Endothelial cell of umbilical vein (primary cell): ENCODE measurements around the gene OMA1. TPM values are rescaled to one million over a fixed set of nuclear protein-coding genes. Genes with fewer than 3 reads are reported as not detected.

Experiments
- BruUV-seq: library from RNA; stranded (reverse); fragments of 400-500 nt; replicated peaks from 2 replicates; lab custom pipeline; 2021; lab: Mats Ljungman, UMichigan
- CTCF ChIA-PET: fragments of 300-600, 350-600 bp; sonication (Branson Sonifier 250); formaldehyde crosslinking; loops from one replicate; lab custom pipeline; 2021; ENCODE audit warnings: antibody characterized with exemption, inconsistent platforms; lab: Charles Lee
- POLR2A ChIA-PET: fragments of 300-600, 350-600 bp; sonication (Branson Sonifier 250); formaldehyde crosslinking; loops from one replicate; lab custom pipeline; 2021; ENCODE audit warnings: antibody characterized with exemption, inconsistent platforms; lab: Charles Lee
- DNase-seq: peaks from one replicate; pipeline ENCODE4 v3.0.0-alpha.2; 2011; ENCODE audit warnings: low read depth, low spot score
- FAIRE-seq: peaks from 2 replicates; lab custom pipeline; 2011; peaks lifted over from hg19 to GRCh38; lab: Jason Lieb, UNC
- H2AFZ ChIP-seq: 2 replicates; pipeline ENCODE4 v1.6.0; 2012; ENCODE audit warnings: low read depth, low read length, control low read depth, inconsistent platforms
- H3K27ac ChIP-seq: 2 replicates; pipeline ENCODE4 v1.5.1; 2011; ENCODE audit warnings: low read depth, mild to moderate bottlenecking, control low read depth, low read length, moderate library complexity; ENCODE audit not compliant: insufficient read depth
- H3K27me3 ChIP-seq, 2 experiments: 2 replicates each; pipeline versions ENCODE4 v1.6.0 to v1.6.1; 2011; ENCODE audit warnings: low read length in 2 of 2, mixed read lengths in 1 of 2; ENCODE audit not compliant: control insufficient read depth in 2 of 2, insufficient read depth in 2 of 2
- H3K36me3 ChIP-seq, 2 experiments: 2 replicates in 1 of 2; 3 replicates in 1 of 2; pipeline ENCODE4 v1.5.1; 2011; ENCODE audit warnings: low read length in 2 of 2, mild to moderate bottlenecking in 1 of 2, moderate library complexity in 1 of 2; ENCODE audit not compliant: control insufficient read depth in 2 of 2, insufficient read depth in 2 of 2; ENCODE audit errors: extremely low read depth in 1 of 2
- H3K4me1 ChIP-seq: 3 replicates; pipeline ENCODE4 v1.5.1; 2011; ENCODE audit warnings: mild to moderate bottlenecking, low read length; ENCODE audit not compliant: control insufficient read depth, insufficient read depth; ENCODE audit errors: extremely low read depth
- H3K4me2 ChIP-seq: 2 replicates; pipeline ENCODE4 v1.6.1; 2011; ENCODE audit warnings: low read length, control low read depth, mixed read lengths; ENCODE audit not compliant: insufficient read depth
- H3K4me3 ChIP-seq, 3 experiments: fragments of 200-600 bp in 1 of 3; sonication (generic), shearing (Covaris generic) in 1 of 3; replicated peaks in 1 of 3; 2 replicates each; pipeline ENCODE4 v1.5.1; 2011 to 2016; ENCODE audit warnings: control low read depth in 3 of 3, low read length in 3 of 3, mild to moderate bottlenecking in 2 of 3, inconsistent platforms in 1 of 3, low read depth in 1 of 3, moderate library complexity in 1 of 3; ENCODE audit not compliant: insufficient read depth in 1 of 3
- H3K79me2 ChIP-seq: 2 replicates; pipeline ENCODE4 v1.6.0; 2012; ENCODE audit warnings: low read length, inconsistent platforms; ENCODE audit not compliant: control insufficient read depth, insufficient read depth
- H3K9ac ChIP-seq: replicated peaks from 2 replicates; pipeline ENCODE3; 2011; ENCODE audit warnings: low read length, control low read depth; ENCODE audit not compliant: insufficient read depth; ENCODE audit errors: extremely low read depth
- H3K9me1 ChIP-seq: replicated peaks from 3 replicates; pipeline ENCODE4 v1.6.0; 2011; ENCODE audit warnings: mild to moderate bottlenecking, low read length; ENCODE audit not compliant: control insufficient read depth, insufficient read depth; ENCODE audit errors: extremely low read depth
- H3K9me3 ChIP-seq: replicated peaks from 2 replicates; pipeline ENCODE4 v1.5.1; 2012; ENCODE audit warnings: low read length, inconsistent platforms; ENCODE audit not compliant: control insufficient read depth, insufficient read depth
- H4K20me1 ChIP-seq: replicated peaks from 2 replicates; pipeline ENCODE3; 2011; ENCODE audit warnings: mild to moderate bottlenecking, low read length; ENCODE audit not compliant: control insufficient read depth, insufficient read depth; ENCODE audit errors: extremely low read depth
- EZH2 ChIP-seq: IDR thresholded peaks from 2 replicates; pipeline ENCODE4 v1.6.1; 2012; ENCODE audit warnings: borderline replicate concordance, low read depth, mild to moderate bottlenecking, moderate library complexity, low read length, inconsistent platforms; ENCODE audit not compliant: severe bottlenecking
- FOS ChIP-seq: IDR thresholded peaks from 2 replicates; pipeline ENCODE4 v1.6.1; 2011; ENCODE audit warnings: mild to moderate bottlenecking, low read length, moderate library complexity, borderline replicate concordance; ENCODE audit not compliant: insufficient read depth
- GATA2 ChIP-seq: IDR thresholded peaks from 2 replicates; pipeline ENCODE4 v1.7.0; 2011; ENCODE audit warnings: low read depth, mild to moderate bottlenecking, moderate library complexity, mixed read lengths, low read length; ENCODE audit not compliant: insufficient read length, insufficient read depth
- JUN ChIP-seq: IDR thresholded peaks from 2 replicates; pipeline ENCODE4 v1.6.1; 2011; ENCODE audit warnings: borderline replicate concordance, low read depth; ENCODE audit not compliant: insufficient read length, insufficient read depth
- MYC ChIP-seq: IDR thresholded peaks from one replicate; pipeline ENCODE4 v1.6.1; 2011; ENCODE audit warnings: mild to moderate bottlenecking, low read depth, low read length
- POLR2A ChIP-seq: IDR thresholded peaks from 2 replicates; pipeline ENCODE4 v1.6.1; 2012; ENCODE audit warnings: low read depth, mild to moderate bottlenecking, control low read depth, low read length
- POLR2AphosphoS5 ChIP-seq: IDR thresholded peaks from 2 replicates; pipeline ENCODE4 v1.6.1; 2012; ENCODE audit warnings: low read depth, mild to moderate bottlenecking, control low read depth, low read length, moderate library complexity; ENCODE audit not compliant: insufficient read depth
- dilution Hi-C: fragments of 300-500 bp; cut with MboI; formaldehyde crosslinking; loops from one replicate; pipeline ENCODE4 v1.15.0; 2019; ENCODE audit warnings: low sequenced_read_pairs; ENCODE audit not compliant: extremely low pct_ligation_motif_present
- intact Hi-C: fragments of 100-400 bp; cut with micrococcal nuclease; formaldehyde crosslinking; loops from one replicate; pipeline ENCODE4 v1.10.0; 2022
- polyA plus RNA-seq, 4 experiments: library from polyadenylated mRNA; depleted of rRNA in 3 of 4; stranded (reverse) in 3 of 4; unstranded in 1 of 4; fragments of >200 nt; gene quantifications; 2 replicates each; pipeline versions ENCODE4 v1.2.1 to v1.2.3, GENCODE V29; 2011 to 2012; ENCODE audit warnings: missing spikeins in 1 of 4
- total RNA-seq: library from RNA; stranded (reverse); gene quantifications from 2 replicates; pipeline ENCODE4 v1.2.3, GENCODE V29; 2021
- TF ChIP-seq, protein P1 (sequence below): IDR thresholded peaks from 2 replicates; pipeline ENCODE4 v1.6.1; 2011; ENCODE audit not compliant: insufficient read depth, insufficient read length
- TF ChIP-seq, protein P2 (sequence below), 2 donors: IDR thresholded peaks; 1 replicate in 1 of 2; 2 replicates in 1 of 2; pipeline ENCODE4 v1.5.1; 2011; ENCODE audit warnings: low read length in 2 of 2, mild to moderate bottlenecking in 2 of 2, moderate library complexity in 2 of 2, control low read depth in 1 of 2, inconsistent platforms in 1 of 2, low read depth in 1 of 2; ENCODE audit not compliant: insufficient read depth in 1 of 2; ENCODE audit errors: extremely low read depth in 1 of 2

The OMA1 gene
- total and polyA plus RNA-seq, 2 donors (not counting 3 experiments of a cell fraction or from before 2014, with no cell fraction given) = 4.0 to 4.6 TPM

DNA sequence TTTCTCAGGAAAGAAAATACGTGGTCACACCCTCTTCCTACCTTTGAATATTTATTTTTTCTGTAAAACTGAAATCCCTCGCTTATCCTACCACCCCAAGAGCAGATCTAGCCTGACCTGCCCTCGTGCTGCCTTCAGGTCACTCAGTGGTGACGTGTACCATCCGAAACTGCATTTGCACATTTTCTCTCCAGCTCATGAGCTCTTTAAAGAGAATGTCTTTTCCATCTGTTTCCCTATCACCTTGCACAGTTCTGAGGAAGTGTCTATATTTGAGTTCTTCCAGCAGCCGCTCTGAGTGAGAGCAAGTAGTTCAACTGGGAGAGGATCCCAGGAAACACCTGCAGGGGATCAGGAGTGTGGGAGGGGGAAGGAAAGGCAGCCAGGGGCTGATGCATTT lies 91.7 kb downstream of the OMA1 start:
- no peaks in the 10 kb centered on the region for H3K9me3 ChIP-seq
- no peaks in the 10 kb centered on the region for H3K79me2 ChIP-seq
- H3K9ac ChIP-seq = no peak overlapping the region
- dilution Hi-C loops (no loop called here), intact Hi-C loops (no loop called here)
- H3K27ac ChIP-seq = no peak overlapping the region
- H3K4me2 ChIP-seq = no peak overlapping the region
- H3K27me3 ChIP-seq = no peaks in the 10 kb centered on the region
- H3K9me1 ChIP-seq = no peaks in the 10 kb centered on the region
- TF ChIP-seq POLR2A (no peak), FOS (no peak), MYC (no peak), POLR2AphosphoS5 (no peak), GATA2 (no peak), JUN (no peak), EZH2 (no peak)
- TF ChIP-seq, protein P1, sequence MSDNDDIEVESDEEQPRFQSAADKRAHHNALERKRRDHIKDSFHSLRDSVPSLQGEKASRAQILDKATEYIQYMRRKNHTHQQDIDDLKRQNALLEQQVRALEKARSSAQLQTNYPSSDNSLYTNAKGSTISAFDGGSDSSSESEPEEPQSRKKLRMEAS = no peak
- TF ChIP-seq, protein P2, sequence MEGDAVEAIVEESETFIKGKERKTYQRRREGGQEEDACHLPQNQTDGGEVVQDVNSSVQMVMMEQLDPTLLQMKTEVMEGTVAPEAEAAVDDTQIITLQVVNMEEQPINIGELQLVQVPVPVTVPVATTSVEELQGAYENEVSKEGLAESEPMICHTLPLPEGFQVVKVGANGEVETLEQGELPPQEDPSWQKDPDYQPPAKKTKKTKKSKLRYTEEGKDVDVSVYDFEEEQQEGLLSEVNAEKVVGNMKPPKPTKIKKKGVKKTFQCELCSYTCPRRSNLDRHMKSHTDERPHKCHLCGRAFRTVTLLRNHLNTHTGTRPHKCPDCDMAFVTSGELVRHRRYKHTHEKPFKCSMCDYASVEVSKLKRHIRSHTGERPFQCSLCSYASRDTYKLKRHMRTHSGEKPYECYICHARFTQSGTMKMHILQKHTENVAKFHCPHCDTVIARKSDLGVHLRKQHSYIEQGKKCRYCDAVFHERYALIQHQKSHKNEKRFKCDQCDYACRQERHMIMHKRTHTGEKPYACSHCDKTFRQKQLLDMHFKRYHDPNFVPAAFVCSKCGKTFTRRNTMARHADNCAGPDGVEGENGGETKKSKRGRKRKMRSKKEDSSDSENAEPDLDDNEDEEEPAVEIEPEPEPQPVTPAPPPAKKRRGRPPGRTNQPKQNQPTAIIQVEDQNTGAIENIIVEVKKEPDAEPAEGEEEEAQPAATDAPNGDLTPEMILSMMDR (IDR thresholded peaks at IDR 0.05; ENCODE audit: extremely low read depth in 1 of 2, insufficient read depth in 1 of 2, low read depth in 1 of 2, low read length in 2 of 2) = no peak
- H3K4me3 ChIP-seq = no peak overlapping the region
- no TSS peak for BruUV-seq
- no peak for DNase-seq
- no peaks in the 10 kb centered on the region for H3K4me1 ChIP-seq
- no peaks in the 10 kb centered on the region for H3K36me3 ChIP-seq
- H2AFZ ChIP-seq = no peak overlapping the region
- FAIRE-seq = no peak
- POLR2A ChIA-PET = no interaction called here
- H4K20me1 ChIP-seq = no peaks in the 10 kb centered on the region
- CTCF ChIA-PET = no interaction called here
